Measurements from ENCODE around the gene HEXIM1.

DNA sequence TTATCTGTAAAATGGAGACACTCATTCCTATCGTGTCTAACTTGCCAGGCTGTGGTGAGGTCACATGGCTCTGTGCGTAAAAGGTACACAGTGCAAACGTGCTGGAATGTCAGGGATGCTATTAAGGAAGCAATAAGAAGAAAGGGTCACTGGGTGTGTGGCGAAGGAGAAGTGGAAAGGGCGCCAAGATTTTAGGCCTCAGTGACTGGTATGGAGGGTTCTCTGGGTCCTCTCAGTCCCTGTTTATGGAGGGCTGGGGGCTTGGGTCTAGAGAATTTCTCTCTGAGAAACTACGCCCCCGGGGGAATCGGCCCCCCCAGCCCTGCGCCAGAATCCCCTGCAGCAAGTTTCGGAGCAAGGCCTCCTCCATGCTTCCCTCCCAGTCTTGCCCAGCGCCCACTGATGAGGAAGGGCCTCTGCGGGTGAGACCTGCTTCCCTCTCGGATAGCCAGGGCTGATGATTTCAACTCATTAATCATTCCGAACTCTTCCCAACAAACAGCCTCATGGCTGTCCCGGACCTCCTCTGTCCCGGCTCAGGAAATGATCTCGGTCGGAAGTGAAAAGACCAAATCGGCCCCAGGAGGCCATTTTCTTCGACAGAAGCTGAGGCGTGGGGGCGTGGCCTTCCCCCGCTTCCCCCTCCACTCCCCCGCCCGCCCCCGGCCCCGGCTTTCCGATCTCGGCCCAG is 1.2 kb upstream of the HEXIM1 start:
- TF ChIP-seq, protein P1, sequence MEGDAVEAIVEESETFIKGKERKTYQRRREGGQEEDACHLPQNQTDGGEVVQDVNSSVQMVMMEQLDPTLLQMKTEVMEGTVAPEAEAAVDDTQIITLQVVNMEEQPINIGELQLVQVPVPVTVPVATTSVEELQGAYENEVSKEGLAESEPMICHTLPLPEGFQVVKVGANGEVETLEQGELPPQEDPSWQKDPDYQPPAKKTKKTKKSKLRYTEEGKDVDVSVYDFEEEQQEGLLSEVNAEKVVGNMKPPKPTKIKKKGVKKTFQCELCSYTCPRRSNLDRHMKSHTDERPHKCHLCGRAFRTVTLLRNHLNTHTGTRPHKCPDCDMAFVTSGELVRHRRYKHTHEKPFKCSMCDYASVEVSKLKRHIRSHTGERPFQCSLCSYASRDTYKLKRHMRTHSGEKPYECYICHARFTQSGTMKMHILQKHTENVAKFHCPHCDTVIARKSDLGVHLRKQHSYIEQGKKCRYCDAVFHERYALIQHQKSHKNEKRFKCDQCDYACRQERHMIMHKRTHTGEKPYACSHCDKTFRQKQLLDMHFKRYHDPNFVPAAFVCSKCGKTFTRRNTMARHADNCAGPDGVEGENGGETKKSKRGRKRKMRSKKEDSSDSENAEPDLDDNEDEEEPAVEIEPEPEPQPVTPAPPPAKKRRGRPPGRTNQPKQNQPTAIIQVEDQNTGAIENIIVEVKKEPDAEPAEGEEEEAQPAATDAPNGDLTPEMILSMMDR (IDR thresholded peaks at IDR 0.05): no peak
- TF ChIP-seq POLR2AphosphoS5 (IDR thresholded peaks at IDR 0.05): peak; percentile 40 to 72 (median 67)
- peak; percentile 68 for TF ChIP-seq POLR2A (IDR thresholded peaks at IDR 0.05)

All from transverse colon (tissue), 4 donors.